GM23338 (cell line): Measurements from ENCODE around the gene LSM14B. TPM values are rescaled to one million over a fixed set of nuclear protein-coding genes. Genes with fewer than 3 reads are reported as not detected.
A peak's percentile ranks its signal among the peaks of the same experiment; 100 is the strongest.

Source experiments
- ATAC-seq: fragments of 200-7000 bp; cut with Tn5 transposase; 3 replicates; pipeline ENCODE4 v1.9.1; 2020
- DNase-seq: peaks from one replicate; pipeline ENCODE4 v3.0.0-alpha.2; 2015; ENCODE audit warnings: low spot score
- H2AFZ ChIP-seq: fragments of 200-600 bp; sonication (generic); 2 replicates; pipeline ENCODE4 v1.8.0; 2016; ENCODE audit warnings: antibody characterized with exemption, mild to moderate bottlenecking, moderate library complexity
- H3F3A ChIP-seq: fragments of 200-600 bp; sonication (generic); replicated peaks from 2 replicates; pipeline ENCODE4 v1.8.0; 2017; ENCODE audit warnings: antibody characterized with exemption, mixed run types, low read depth
- H3K27ac ChIP-seq: fragments of 200-600 bp; sonication (generic); 2 replicates; pipeline ENCODE4 v1.6.1; 2016; ENCODE audit warnings: low read depth
- H3K27me3 ChIP-seq: fragments of 200-600 bp; sonication (generic); 2 replicates; pipeline ENCODE4 v1.8.0; 2016; ENCODE audit warnings: mild to moderate bottlenecking, mixed run types, moderate library complexity; ENCODE audit not compliant: insufficient read depth
- H3K36me3 ChIP-seq: fragments of 200-600 bp; sonication (generic); 2 replicates; pipeline ENCODE4 v1.8.0; 2016; ENCODE audit warnings: mild to moderate bottlenecking; ENCODE audit not compliant: insufficient read depth
- H3K4me1 ChIP-seq: fragments of 200-600 bp; sonication (generic); 2 replicates; pipeline ENCODE4 v1.8.0; 2016; ENCODE audit warnings: mild to moderate bottlenecking, moderate library complexity; ENCODE audit not compliant: insufficient read depth
- H3K4me2 ChIP-seq: fragments of 200-600 bp; sonication (generic); 2 replicates; pipeline ENCODE4 v1.7.1; 2017; ENCODE audit warnings: mixed run types
- H3K4me3 ChIP-seq: fragments of 200-600 bp; sonication (generic); 2 replicates; pipeline ENCODE4 v1.6.1; 2016; ENCODE audit warnings: mixed run types
- H3K79me2 ChIP-seq: fragments of 200-600 bp; sonication (generic); replicated peaks from 2 replicates; pipeline ENCODE4 v1.8.0; 2017; ENCODE audit warnings: mild to moderate bottlenecking; ENCODE audit not compliant: insufficient read depth
- H3K9me2 ChIP-seq: fragments of 200-600 bp; sonication (generic); 2 replicates; pipeline ENCODE4 v1.8.0; 2017; ENCODE audit not compliant: insufficient read depth
- H4K20me1 ChIP-seq: fragments of 200-600 bp; sonication (generic); replicated peaks from 2 replicates; pipeline ENCODE4 v1.8.0; 2017; ENCODE audit warnings: mild to moderate bottlenecking; ENCODE audit not compliant: insufficient read depth
- H3K27ac Mint-ChIP-seq: 2 replicates; pipeline ENCODE4 v1.8.0; 2020; ENCODE audit warnings: inconsistent platforms, mild to moderate bottlenecking, moderate library complexity, mixed read lengths
- H3K27me3 Mint-ChIP-seq: 3 replicates; pipeline ENCODE4 v1.8.0; 2022; ENCODE audit warnings: low read depth, mild to moderate bottlenecking, moderate library complexity, mixed read lengths, inconsistent platforms; ENCODE audit not compliant: insufficient read depth, poor library complexity
- H3K36me3 Mint-ChIP-seq: 3 replicates; pipeline ENCODE4 v1.8.0; 2021; ENCODE audit warnings: low read depth, mild to moderate bottlenecking, inconsistent platforms, moderate library complexity, mixed read lengths
- H3K4me1 Mint-ChIP-seq: 3 replicates; pipeline ENCODE4 v1.8.0; 2020; ENCODE audit warnings: mild to moderate bottlenecking, inconsistent platforms, mixed read lengths
- H3K4me3 Mint-ChIP-seq: 3 replicates; pipeline ENCODE4 v1.8.0; 2021; ENCODE audit warnings: moderate library complexity, mild to moderate bottlenecking, inconsistent platforms, mixed read lengths
- H3K9me3 Mint-ChIP-seq: 3 replicates; pipeline ENCODE4 v1.8.0; 2020; ENCODE audit warnings: moderate library complexity, mild to moderate bottlenecking, inconsistent platforms, mixed read lengths
- CREB1 ChIP-seq: fragments of 250-450 bp; sonication (Bioruptor Pico); IDR thresholded peaks from 2 replicates; pipeline ENCODE4 v1.5.0; 2020; ENCODE audit warnings: low read depth, mild to moderate bottlenecking, moderate library complexity
- CTCF ChIP-seq, 2 experiments: fragments of 200-600 bp in 1 of 2; sonication (generic) in 1 of 2; conservative IDR thresholded peaks; 2 replicates each; pipeline versions ENCODE4 v1.5.1 to v1.6.1; 2016 to 2017; ENCODE audit warnings: antibody characterized with exemption in 2 of 2, low read depth in 2 of 2, mild to moderate bottlenecking in 2 of 2, moderate library complexity in 1 of 2
- ETS1 ChIP-seq: IDR thresholded peaks from 2 replicates; pipeline ENCODE4 v1.6.1; 2016; ENCODE audit warnings: antibody characterized with exemption
- EZH2 ChIP-seq: fragments of 200-600 bp; sonication (generic); IDR thresholded peaks from one replicate; pipeline ENCODE4 v1.8.0; 2017; ENCODE audit warnings: antibody characterized with exemption, mild to moderate bottlenecking, low read depth; ENCODE audit not compliant: unreplicated experiment
- polyA plus RNA-seq: library from polyadenylated mRNA; unstranded; fragments of >200 nt; fragmentation: Nextera tagmentation; extraction: Ambion mirVana; gene quantifications from 2 replicates; pipeline ENCODE4 v1.2.1, GENCODE V29; 2016
- total RNA-seq: library from RNA; depleted of rRNA; stranded (reverse); fragments of >200 nt; shearing (Covaris generic); gene quantifications from 2 replicates; pipeline ENCODE4 v1.2.3, GENCODE V29; 2014

LSM14B gene
- total and polyA plus RNA-seq, 2 experiments from 2014 or later = 9.6 to 55.7 TPM

GRCh38 chr20:62156254-62156556 lies 33.9 kb downstream of the LSM14B start:
- Mint-ChIP-seq H3K4me3 (no peak overlapping the region; the same call in 2 of the 3 replicates), H3K27me3 (peaks cover 9% of the 10 kb centered on the region), H3K4me1 (peaks cover 35% of the 10 kb centered on the region), H3K36me3 (peaks cover 47% of the 10 kb centered on the region), H3K27ac (peak overlapping the region; percentile 29; the same call in 1 of the 2 replicates), H3K9me3 (peaks cover 7% of the 10 kb centered on the region; the same call in 2 of the 3 replicates)
- no peak overlapping the region for H2AFZ ChIP-seq
- no peaks in the 10 kb centered on the region for H3K27me3 ChIP-seq
- TF ChIP-seq CTCF (conservative IDR thresholded peaks at IDR 0.05; ENCODE audit: low read depth in 2 of 2) = peak in 1 of 2 experiments; percentile 9; a peak in 1 of 4 replicates
- TF ChIP-seq CREB1 (CRISPR knock-in tag) = no peak
- peaks cover 73% of the 10 kb centered on the region for H3K79me2 ChIP-seq
- peak overlapping the region; percentile 57; the same call in 1 of the 2 replicates for H3K4me2 ChIP-seq
- H3K4me3 ChIP-seq = no peak overlapping the region
- peak; percentile 15 for ATAC-seq
- H3K4me1 ChIP-seq = peaks cover 23% of the 10 kb centered on the region
- 0 out of 2 replicates have a peak overlapping the region, but pooled peaks have one; percentile 87 for H3K27ac ChIP-seq
- DNase-seq = peak; percentile 27
- peaks cover 27% of the 10 kb centered on the region for H4K20me1 ChIP-seq
- no peaks in the 10 kb centered on the region; the same call in 1 of the 2 replicates for H3K36me3 ChIP-seq
- no peaks in the 10 kb centered on the region for H3K9me2 ChIP-seq
- H3F3A ChIP-seq = peaks cover 10% of the 10 kb centered on the region; the same call in 1 of the 2 replicates

DNA sequence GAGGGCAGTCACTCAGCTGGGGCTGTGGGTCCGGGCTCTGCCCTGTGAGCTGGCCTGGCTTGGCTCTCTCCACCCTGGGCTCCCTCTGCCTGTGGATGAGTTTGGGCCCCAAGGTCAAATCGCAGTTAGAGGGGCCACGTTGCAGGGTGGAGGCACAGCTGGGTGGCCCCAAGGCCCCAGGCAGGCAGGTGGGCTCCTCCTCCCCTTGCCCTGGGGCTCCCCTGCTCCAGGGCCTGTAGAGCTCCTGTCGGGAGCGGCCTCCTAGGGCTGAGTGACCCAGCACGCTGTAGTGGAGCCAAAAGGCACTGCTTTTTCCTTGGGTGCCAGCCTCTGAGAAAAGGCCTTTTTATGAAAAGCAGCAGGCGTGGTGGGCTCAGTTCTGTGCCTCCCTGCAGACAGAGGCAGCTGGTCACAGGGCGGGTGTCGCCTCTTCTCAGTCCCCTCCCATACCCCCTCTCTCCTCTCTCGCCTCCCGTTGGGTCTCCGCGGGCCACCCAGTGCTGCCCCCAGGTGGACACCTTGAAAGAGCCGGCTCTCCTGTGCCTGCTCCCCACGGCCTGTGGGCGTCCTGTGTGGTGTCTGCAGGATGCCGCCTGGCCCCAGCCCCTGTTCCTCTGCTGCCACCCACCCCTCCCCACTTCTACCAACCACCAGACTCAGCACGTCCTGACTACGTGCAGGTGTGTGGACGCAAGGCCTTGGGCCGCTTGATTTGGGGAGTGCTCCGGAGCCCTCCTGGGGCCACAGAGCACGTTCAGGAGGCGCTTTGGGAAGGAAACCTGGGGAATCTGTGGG lies 34.5 kb downstream of the LSM14B start:
- peaks cover 31% of the 10 kb centered on the region for H3K4me1 Mint-ChIP-seq
- Histone ChIP-seq H3F3A (peaks cover 10% of the 10 kb centered on the region; the same call in 1 of the 2 replicates), H3K36me3 (no peaks in the 10 kb centered on the region; the same call in 1 of the 2 replicates), H4K20me1 (peaks cover 27% of the 10 kb centered on the region), H3K4me1 (peaks cover 23% of the 10 kb centered on the region), H3K27ac (peak overlapping the region; percentile 87; the same call in 1 of the 2 replicates), H3K4me2 (peak overlapping the region; percentile 57; the same call in 1 of the 2 replicates), H3K79me2 (peaks cover 69% of the 10 kb centered on the region), H3K4me3 (no peak overlapping the region), H3K9me2 (no peaks in the 10 kb centered on the region), H2AFZ (no peak overlapping the region), H3K27me3 (no peaks in the 10 kb centered on the region)
- H3K4me3 Mint-ChIP-seq = no peak overlapping the region; the same call in 2 of the 3 replicates
- ATAC-seq (peak; percentile 90), DNase-seq (peak; percentile 87)
- H3K27me3 Mint-ChIP-seq = peaks cover 9% of the 10 kb centered on the region
- peaks cover 51% of the 10 kb centered on the region for H3K36me3 Mint-ChIP-seq
- no peak for TF ChIP-seq EZH2
- no peak for TF ChIP-seq ETS1
- peak; percentile 69 to 78 for TF ChIP-seq CTCF (conservative IDR thresholded peaks at IDR 0.05; ENCODE audit: low read depth in 2 of 2)
- H3K9me3 Mint-ChIP-seq = peaks cover 7% of the 10 kb centered on the region; the same call in 2 of the 3 replicates
- no peak overlapping the region for H3K27ac Mint-ChIP-seq
